KMS-11 (cell line): ENCODE results near the gene HSD17B14.

Source experiments
- H2AFZ ChIP-seq: fragments of 200-600 bp; sonication (generic); 2 replicates; pipeline ENCODE4 v1.6.1; 2016; ENCODE audit warnings: antibody characterized with exemption, mixed run types, low read depth
- H3K27ac ChIP-seq: fragments of 200-600 bp; sonication (generic); 2 replicates; pipeline ENCODE4 v1.6.1; 2016; ENCODE audit warnings: mild to moderate bottlenecking, mixed run types
- H3K27me3 ChIP-seq: fragments of 200-600 bp; sonication (generic); 2 replicates; pipeline ENCODE4 v1.6.1; 2017; ENCODE audit warnings: mild to moderate bottlenecking, low read depth, mixed run types, moderate library complexity; ENCODE audit not compliant: insufficient read depth
- H3K36me3 ChIP-seq: fragments of 200-600 bp; sonication (generic); 2 replicates; pipeline ENCODE4 v1.6.1; 2017; ENCODE audit warnings: mild to moderate bottlenecking, mixed run types; ENCODE audit not compliant: insufficient read depth
- H3K4me1 ChIP-seq: fragments of 200-600 bp; sonication (generic); 2 replicates; pipeline ENCODE4 v1.6.1; 2016; ENCODE audit warnings: mild to moderate bottlenecking, low read depth, mixed run types; ENCODE audit not compliant: poor library complexity, severe bottlenecking
- H3K4me2 ChIP-seq: fragments of 200-600 bp; sonication (generic); 2 replicates; pipeline ENCODE4 v1.7.0; 2016; ENCODE audit warnings: mild to moderate bottlenecking, mixed run types
- H3K4me3 ChIP-seq: fragments of 200-600 bp; sonication (generic); IDR thresholded peaks from 2 replicates; pipeline ENCODE4 v1.6.1; 2017; ENCODE audit warnings: low read depth, low read length, mixed read lengths; ENCODE audit not compliant: insufficient read depth
- H3K79me2 ChIP-seq: fragments of 200-600 bp; sonication (generic); 2 replicates; pipeline ENCODE4 v1.6.1; 2016; ENCODE audit warnings: low read depth, mixed run types; ENCODE audit not compliant: insufficient read depth
- H3K9ac ChIP-seq: fragments of 200-600 bp; sonication (generic); 2 replicates; pipeline ENCODE4 v1.6.1; 2016; ENCODE audit warnings: mild to moderate bottlenecking, mixed run types
- H4K20me1 ChIP-seq: fragments of 200-600 bp; sonication (generic); 2 replicates; pipeline ENCODE4 v1.6.1; 2016; ENCODE audit warnings: mild to moderate bottlenecking, mixed run types; ENCODE audit not compliant: insufficient read depth
- TF ChIP-seq, protein P1 (sequence below): fragments of 200-600 bp; sonication (generic); conservative IDR thresholded peaks from 2 replicates; pipeline ENCODE4 v1.6.1; 2017; ENCODE audit warnings: low read depth, mild to moderate bottlenecking, antibody characterized with exemption, low read length, moderate library complexity, mixed read lengths

The HSD17B14 gene

DNA sequence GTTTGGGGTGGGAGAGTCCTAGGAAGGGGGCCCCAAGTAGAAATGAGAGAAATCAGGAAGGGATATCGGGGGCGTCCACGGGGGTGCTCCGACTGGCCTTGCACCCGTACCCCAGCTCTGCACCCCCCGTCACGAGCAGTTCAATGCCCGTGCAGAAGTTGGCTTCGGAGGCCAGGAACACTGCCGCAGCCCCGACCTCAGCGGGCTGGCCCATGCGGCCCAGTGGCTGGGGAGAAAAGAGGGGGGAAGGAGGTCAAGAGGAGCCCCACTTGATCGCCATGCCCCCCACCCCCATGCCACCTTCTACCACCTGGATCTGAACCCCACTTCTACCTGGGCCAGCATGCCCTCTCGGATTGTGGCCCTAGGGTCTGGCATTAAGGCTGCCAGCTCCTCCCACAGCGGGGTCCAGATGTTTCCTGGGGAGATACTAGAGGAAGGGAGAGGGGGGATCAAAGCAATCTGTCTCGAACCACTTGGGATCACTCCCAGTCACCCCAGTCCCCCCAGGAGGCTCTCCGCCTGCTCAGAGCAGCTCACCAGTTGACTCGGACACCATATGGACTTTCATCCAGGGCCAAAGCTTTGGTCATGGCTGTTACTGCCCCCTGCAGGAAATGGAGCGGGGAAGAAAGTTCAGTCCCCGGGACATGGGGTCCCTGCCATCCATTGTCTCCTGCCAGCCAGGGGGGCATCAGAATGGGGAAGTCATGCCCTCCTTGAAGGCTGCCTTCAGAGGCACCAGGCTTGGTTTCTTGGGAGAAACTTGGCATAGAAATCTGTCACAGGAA, 23.0 kb downstream of the HSD17B14 start:
- Histone ChIP-seq H3K79me2 (peaks cover 21% of the 10 kb centered on the region), H4K20me1 (no peaks in the 10 kb centered on the region), H2AFZ (no peak overlapping the region), H3K9ac (no peak overlapping the region), H3K36me3 (no peaks in the 10 kb centered on the region), H3K4me3 (no peak overlapping the region), H3K4me2 (no peak overlapping the region), H3K27me3 (no peaks in the 10 kb centered on the region), H3K27ac (peak overlapping the region; percentile 73; the same call in 1 of the 2 replicates), H3K4me1 (peaks cover 83% of the 10 kb centered on the region)
- TF ChIP-seq, protein P1, sequence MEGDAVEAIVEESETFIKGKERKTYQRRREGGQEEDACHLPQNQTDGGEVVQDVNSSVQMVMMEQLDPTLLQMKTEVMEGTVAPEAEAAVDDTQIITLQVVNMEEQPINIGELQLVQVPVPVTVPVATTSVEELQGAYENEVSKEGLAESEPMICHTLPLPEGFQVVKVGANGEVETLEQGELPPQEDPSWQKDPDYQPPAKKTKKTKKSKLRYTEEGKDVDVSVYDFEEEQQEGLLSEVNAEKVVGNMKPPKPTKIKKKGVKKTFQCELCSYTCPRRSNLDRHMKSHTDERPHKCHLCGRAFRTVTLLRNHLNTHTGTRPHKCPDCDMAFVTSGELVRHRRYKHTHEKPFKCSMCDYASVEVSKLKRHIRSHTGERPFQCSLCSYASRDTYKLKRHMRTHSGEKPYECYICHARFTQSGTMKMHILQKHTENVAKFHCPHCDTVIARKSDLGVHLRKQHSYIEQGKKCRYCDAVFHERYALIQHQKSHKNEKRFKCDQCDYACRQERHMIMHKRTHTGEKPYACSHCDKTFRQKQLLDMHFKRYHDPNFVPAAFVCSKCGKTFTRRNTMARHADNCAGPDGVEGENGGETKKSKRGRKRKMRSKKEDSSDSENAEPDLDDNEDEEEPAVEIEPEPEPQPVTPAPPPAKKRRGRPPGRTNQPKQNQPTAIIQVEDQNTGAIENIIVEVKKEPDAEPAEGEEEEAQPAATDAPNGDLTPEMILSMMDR, result no peak; the same call in 1 of the 2 replicates

DNA sequence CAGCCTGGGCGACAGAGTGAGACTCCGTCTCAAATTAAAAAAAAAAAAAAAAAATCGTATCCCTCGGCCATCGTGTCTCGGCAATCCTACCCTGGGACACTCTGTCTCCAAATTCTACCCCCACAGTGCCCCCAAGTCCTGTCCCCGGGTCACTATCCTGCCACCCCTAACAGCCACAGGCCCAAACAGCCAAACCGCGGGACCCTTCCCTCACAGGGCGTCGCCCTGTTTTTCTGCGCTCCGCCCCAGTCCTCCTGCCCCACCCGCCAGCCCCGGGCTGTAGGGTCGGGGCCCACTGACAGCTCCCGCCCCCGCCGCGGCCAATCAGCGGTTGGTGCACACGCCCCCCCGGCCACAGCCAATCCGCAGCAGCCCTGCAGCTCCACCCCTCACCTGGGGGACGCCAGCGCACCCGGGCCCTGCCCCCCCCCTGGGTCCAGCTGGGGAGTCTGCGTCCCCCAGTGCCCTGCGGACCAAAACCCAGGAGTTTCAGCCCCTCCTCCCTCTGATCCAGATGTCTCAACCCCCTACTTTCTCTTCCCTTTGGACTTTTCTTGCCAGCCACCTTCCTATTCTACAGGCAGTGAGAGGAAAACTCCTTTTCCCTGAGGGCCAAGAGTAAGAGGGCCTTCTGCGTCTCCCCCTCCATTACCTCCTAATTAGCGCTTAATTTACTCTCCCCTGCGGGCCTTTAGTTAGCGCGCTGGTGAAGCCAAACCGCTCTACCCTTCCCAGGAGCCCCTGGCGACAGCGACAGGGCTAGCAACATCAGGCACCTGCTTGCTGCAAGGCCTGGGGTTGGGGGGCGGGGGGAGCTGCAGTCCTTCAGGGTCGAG, 24.0 kb downstream of the HSD17B14 start:
- H3K27me3 ChIP-seq, result no peaks in the 10 kb centered on the region
- peaks cover 73% of the 10 kb centered on the region for H3K4me1 ChIP-seq
- peak overlapping the region; percentile 85 for H3K9ac ChIP-seq
- no peaks in the 10 kb centered on the region for H3K36me3 ChIP-seq
- H3K4me3 ChIP-seq, result no peak overlapping the region
- peak overlapping the region; percentile 73 for H3K27ac ChIP-seq
- TF ChIP-seq, protein P1, result no peak
- H3K79me2 ChIP-seq, result peaks cover 26% of the 10 kb centered on the region
- H3K4me2 ChIP-seq, result peak overlapping the region; percentile 100
- no peaks in the 10 kb centered on the region for H4K20me1 ChIP-seq
- peak overlapping the region; percentile 89 for H2AFZ ChIP-seq

- H3K9ac ChIP-seq, result peak overlapping the region; percentile 85
- peaks cover 52% of the 10 kb centered on the region for H3K4me1 ChIP-seq
- no peaks in the 10 kb centered on the region for H4K20me1 ChIP-seq
- H3K27me3 ChIP-seq, result no peaks in the 10 kb centered on the region
- H3K36me3 ChIP-seq, result no peaks in the 10 kb centered on the region
- H3K79me2 ChIP-seq, result peaks cover 26% of the 10 kb centered on the region
- peak overlapping the region; percentile 100 for H3K4me2 ChIP-seq
- H3K27ac ChIP-seq, result peak overlapping the region; percentile 73
- TF ChIP-seq, protein P1, result no peak
- H3K4me3 ChIP-seq, result no peak overlapping the region
- H2AFZ ChIP-seq, result peak overlapping the region; percentile 89
These were observed 26.1 kb downstream of the HSD17B14 start for GRCh38 chr19:48810151-48810550.

DNA sequence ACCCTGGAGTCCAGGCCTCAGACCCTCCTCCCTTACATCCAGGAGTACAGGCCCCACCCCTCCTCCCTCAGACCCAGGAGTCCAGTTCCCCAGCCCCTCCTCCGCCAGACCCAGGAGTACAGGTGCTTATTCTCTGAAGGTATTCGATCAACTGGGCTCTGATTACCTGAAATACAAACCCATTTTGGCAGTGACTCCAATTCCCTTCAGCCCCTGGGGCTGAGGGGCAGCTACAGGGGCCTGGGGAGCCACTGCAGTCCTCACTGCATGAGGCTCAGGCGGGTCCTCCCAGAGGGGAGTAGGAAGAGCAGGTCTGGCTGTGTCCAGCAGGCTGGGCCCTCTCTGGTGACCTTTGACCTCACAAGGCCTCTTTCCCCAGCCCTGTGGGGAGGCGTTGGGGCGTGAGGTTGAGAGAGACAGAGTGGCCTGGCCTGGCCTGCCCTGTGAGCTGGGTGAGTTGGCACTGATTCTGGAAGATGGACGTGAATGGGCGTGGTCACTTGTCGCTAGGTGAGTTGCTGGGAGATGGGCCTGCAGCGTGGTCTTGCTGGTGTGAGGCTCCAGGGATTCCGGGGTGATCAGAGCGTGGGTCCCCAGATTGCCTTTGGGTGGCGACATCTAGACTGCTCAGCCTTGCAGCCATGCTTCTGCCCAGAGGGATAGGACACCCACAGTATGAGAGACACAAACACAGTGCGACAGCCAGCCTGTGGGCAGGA, 28.5 kb downstream of the HSD17B14 start:
- no peak overlapping the region for H3K27ac ChIP-seq
- TF ChIP-seq, protein P1, result 0 out of 2 replicates have a peak, but pooled peaks have one; percentile 13
- H3K4me2 ChIP-seq, result no peak overlapping the region; the same call in 1 of the 2 replicates
- no peak overlapping the region for H2AFZ ChIP-seq
- no peaks in the 10 kb centered on the region for H4K20me1 ChIP-seq
- H3K36me3 ChIP-seq, result no peaks in the 10 kb centered on the region
- H3K4me3 ChIP-seq, result no peak overlapping the region
- H3K27me3 ChIP-seq, result no peaks in the 10 kb centered on the region
- peaks cover 26% of the 10 kb centered on the region for H3K79me2 ChIP-seq
- H3K4me1 ChIP-seq, result peaks cover 32% of the 10 kb centered on the region
- H3K9ac ChIP-seq, result no peak overlapping the region
